Measurements from ENCODE around the gene DOCK1.

Gene DOCK1

GRCh38 chr10:127368101-127368500, 462.9 kb downstream of the DOCK1 start:
- TF ChIP-seq, protein P1, sequence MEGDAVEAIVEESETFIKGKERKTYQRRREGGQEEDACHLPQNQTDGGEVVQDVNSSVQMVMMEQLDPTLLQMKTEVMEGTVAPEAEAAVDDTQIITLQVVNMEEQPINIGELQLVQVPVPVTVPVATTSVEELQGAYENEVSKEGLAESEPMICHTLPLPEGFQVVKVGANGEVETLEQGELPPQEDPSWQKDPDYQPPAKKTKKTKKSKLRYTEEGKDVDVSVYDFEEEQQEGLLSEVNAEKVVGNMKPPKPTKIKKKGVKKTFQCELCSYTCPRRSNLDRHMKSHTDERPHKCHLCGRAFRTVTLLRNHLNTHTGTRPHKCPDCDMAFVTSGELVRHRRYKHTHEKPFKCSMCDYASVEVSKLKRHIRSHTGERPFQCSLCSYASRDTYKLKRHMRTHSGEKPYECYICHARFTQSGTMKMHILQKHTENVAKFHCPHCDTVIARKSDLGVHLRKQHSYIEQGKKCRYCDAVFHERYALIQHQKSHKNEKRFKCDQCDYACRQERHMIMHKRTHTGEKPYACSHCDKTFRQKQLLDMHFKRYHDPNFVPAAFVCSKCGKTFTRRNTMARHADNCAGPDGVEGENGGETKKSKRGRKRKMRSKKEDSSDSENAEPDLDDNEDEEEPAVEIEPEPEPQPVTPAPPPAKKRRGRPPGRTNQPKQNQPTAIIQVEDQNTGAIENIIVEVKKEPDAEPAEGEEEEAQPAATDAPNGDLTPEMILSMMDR (conservative IDR thresholded peaks at IDR 0.05): no peak
- H3K27ac ChIP-seq: no peak overlapping the region

GRCh38 chr10:127368929-127369328, 463.7 kb downstream of the DOCK1 start:
- TF ChIP-seq, protein P1 (conservative IDR thresholded peaks at IDR 0.05): no peak
- H3K27ac ChIP-seq: no peak overlapping the region

- TF ChIP-seq, protein P1 (conservative IDR thresholded peaks at IDR 0.05): no peak
- no peak overlapping the region for H3K27ac ChIP-seq
Measured at GRCh38 chr10:127370601-127371000, 465.4 kb downstream of the DOCK1 start.

DNA sequence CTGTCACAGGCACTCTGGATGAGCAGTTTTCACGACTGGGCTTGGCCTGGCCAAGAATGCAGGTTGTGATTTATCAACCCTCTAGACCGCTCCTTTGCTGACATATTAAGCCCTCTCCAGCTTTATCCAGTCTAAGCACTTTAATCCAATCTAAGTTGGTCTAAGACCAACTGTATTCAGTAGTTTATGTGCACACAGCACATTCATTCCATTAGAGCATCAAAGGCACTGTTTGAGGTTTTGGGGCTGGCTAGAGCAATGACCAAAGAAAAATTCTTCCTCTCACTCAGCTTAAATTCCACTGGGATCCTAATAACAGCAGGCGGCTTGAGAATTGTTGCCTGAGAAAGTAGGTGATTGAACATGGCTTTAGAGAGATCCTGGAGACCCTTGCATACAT, 467.1 kb downstream of the DOCK1 start:
- TF ChIP-seq, protein P1 (conservative IDR thresholded peaks at IDR 0.05): no peak
- no peak overlapping the region for H3K27ac ChIP-seq

DNA sequence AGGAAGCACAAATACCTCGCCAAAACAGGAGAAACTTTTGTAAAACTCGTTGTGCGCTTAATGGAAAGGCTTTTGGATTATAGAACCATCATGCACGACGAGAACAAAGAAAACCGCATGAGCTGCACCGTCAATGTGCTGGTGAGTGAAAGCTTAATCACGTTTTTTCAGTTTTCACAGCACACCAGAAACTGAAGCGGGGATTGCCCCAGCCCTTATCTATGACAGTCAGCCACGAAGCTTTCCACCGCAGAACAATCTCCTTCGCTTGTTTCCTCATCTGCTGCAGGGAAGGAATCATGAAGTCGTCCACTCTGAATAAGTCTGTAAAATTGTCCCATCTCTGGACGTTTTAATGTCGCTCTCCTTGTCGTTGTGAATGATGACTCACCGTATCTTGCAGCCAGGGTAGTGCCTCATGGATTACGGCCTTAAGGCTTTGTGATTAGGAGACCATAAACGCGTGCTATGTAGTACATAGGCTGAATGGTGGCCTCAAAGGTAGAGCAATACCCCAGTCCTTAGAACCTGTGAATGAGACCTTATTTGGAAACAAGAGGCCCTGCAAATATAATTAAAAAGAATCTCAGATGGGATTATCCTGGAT, 468.9 kb downstream of the DOCK1 start:
- TF ChIP-seq, protein P1 (conservative IDR thresholded peaks at IDR 0.05): no peak
- H3K27ac ChIP-seq: no peak overlapping the region

- no peak overlapping the region for H3K27ac ChIP-seq
Measured at GRCh38 chr10:127374901-127375300, 469.7 kb downstream of the DOCK1 start.

DNA sequence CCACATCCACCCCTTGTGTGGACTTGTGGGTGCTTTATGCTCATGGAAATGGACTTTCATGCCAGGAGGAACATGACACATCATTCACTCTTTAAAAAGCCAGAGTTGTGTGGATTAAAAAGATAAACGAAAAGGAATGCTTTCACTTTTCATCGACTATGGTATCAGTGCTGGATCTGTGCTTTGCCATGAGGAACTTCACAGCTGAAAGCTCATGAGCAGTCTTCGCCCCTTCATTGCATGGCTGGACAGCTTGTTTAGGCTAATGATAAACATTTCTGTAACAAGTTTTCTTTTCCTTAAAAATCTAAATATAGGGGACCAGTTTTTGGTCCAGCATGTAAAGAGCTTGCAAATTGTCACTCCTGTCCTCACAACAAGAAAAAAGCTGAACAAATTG, 470.2 kb downstream of the DOCK1 start:
- no peak overlapping the region for H3K27ac ChIP-seq

More at GRCh38 chr10:127374901-127375300, 469.7 kb downstream of the DOCK1 start:
- TF ChIP-seq, protein P1 (conservative IDR thresholded peaks at IDR 0.05): no peak

More for the DNA sequence above, 470.2 kb downstream of the DOCK1 start:
- TF ChIP-seq, protein P1 (conservative IDR thresholded peaks at IDR 0.05): no peak

All from VCaP (cell line).